OCI-LY3 (cell line): ENCODE results near the gene POLR3GL.

Experiments used
- EZH2phosphoT487 ChIP-seq: fragments of 200-600 bp; shearing (Covaris generic); IDR thresholded peaks from 2 replicates; pipeline ENCODE4 v1.6.1; 2018; ENCODE audit warnings: antibody characterized with exemption, mixed run types, low read depth
- TF ChIP-seq, protein P1 (sequence below): fragments of 200-600, 300-600 bp; sonication (generic); IDR thresholded peaks from 2 replicates; pipeline ENCODE4 v1.5.1; 2014; ENCODE audit warnings: antibody characterized with exemption, low read length, low read depth

DNA sequence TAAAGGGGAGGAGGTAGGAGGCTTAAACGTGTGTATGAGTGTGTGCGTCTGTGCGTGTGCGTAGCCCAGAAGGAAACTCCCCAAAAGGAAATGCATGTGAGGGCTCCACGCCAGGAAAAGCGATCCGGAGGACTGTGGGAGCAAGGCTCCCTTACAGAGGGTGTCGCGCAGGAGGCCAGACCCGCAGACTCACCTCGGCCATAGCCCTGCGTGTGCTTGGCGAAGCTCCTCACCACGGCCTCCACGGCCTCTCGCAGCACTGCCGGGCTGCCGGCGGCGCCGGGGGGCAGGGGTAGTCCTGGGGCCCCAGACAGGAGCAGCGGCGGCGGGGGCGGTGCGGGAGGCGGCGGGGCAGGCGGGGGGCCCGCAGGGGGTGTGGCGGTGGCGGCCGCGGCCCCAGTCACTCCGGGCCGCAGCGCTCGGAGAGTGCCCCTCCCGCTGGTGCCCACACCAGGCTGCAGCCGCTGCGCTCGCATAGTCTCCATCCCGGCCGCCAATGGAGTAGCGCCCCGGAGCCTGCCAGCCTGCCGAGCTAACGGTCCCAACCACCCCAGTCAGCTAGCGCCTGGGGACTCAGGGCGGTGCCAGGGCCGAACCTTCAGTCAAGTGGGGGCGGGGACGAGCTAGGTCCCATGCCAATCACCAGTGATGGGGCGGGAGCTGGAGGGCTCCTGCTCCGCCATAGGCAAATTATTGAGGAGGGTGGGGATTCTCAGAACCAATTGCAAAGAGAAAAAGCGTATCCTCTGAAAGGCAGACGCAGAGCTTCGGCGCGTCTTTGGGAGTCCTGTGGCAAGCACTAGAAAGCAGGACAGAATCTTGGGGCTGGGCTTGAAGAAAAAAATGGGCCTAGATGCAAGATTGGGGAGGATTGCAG lies 6.8 kb upstream of the POLR3GL start, which contains the start of gene LIX1L:
- TF ChIP-seq, protein P1, sequence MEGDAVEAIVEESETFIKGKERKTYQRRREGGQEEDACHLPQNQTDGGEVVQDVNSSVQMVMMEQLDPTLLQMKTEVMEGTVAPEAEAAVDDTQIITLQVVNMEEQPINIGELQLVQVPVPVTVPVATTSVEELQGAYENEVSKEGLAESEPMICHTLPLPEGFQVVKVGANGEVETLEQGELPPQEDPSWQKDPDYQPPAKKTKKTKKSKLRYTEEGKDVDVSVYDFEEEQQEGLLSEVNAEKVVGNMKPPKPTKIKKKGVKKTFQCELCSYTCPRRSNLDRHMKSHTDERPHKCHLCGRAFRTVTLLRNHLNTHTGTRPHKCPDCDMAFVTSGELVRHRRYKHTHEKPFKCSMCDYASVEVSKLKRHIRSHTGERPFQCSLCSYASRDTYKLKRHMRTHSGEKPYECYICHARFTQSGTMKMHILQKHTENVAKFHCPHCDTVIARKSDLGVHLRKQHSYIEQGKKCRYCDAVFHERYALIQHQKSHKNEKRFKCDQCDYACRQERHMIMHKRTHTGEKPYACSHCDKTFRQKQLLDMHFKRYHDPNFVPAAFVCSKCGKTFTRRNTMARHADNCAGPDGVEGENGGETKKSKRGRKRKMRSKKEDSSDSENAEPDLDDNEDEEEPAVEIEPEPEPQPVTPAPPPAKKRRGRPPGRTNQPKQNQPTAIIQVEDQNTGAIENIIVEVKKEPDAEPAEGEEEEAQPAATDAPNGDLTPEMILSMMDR = no peak
- TF ChIP-seq EZH2phosphoT487 = no peak
